GM21447 (cell line): ENCODE results near the gene EML4.
A peak's percentile ranks its signal among the peaks of the same experiment; 100 is the strongest.
"Not testable (repeated sequence)": the region's sequence is repeated elsewhere in the genome, so short reads cannot be mapped to it uniquely, and the experiment has no call there.

Experiments
- ATAC-seq: cut with Tn5 transposase; IDR thresholded peaks from one replicate; pipeline ENCODE4 v1.9.1; 2021; ENCODE audit not compliant: unreplicated experiment

Gene EML4, protein sequence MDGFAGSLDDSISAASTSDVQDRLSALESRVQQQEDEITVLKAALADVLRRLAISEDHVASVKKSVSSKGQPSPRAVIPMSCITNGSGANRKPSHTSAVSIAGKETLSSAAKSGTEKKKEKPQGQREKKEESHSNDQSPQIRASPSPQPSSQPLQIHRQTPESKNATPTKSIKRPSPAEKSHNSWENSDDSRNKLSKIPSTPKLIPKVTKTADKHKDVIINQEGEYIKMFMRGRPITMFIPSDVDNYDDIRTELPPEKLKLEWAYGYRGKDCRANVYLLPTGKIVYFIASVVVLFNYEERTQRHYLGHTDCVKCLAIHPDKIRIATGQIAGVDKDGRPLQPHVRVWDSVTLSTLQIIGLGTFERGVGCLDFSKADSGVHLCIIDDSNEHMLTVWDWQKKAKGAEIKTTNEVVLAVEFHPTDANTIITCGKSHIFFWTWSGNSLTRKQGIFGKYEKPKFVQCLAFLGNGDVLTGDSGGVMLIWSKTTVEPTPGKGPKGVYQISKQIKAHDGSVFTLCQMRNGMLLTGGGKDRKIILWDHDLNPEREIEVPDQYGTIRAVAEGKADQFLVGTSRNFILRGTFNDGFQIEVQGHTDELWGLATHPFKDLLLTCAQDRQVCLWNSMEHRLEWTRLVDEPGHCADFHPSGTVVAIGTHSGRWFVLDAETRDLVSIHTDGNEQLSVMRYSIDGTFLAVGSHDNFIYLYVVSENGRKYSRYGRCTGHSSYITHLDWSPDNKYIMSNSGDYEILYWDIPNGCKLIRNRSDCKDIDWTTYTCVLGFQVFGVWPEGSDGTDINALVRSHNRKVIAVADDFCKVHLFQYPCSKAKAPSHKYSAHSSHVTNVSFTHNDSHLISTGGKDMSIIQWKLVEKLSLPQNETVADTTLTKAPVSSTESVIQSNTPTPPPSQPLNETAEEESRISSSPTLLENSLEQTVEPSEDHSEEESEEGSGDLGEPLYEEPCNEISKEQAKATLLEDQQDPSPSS

DNA sequence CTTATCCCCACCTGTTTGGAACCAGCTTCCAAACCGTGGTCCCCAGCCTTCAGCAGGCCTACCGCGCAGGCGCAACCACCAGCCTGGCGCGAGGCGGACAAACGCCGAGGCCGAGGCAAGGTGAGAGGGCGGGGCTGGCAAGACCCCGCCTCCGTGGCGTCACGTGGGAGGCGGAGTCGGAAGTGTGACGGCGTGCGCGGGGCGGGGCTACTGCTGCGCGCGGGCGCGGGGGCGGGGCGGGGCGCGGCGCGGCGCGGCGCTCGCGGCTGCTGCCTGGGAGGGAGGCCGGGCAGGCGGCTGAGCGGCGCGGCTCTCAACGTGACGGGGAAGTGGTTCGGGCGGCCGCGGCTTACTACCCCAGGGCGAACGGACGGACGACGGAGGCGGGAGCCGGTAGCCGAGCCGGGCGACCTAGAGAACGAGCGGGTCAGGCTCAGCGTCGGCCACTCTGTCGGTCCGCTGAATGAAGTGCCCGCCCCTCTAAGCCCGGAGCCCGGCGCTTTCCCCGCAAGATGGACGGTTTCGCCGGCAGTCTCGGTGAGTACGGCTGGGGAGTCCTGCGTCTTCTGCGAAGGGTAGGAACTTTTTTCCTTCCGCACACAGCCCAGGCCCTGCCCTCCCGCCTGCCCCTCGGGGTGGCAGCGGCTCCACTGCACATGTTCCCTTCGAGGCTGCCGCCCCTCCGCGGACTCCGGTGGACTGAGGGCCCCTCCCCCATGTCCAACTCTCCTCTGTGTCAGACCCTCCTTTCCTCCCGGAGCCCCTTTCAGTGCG is at the start of gene EML4:
TSS of gene EML4 (plus strand) at position 254 of the 774 bp plus-strand sequence. CDS start at position 513, 259 bp downstream.
- ATAC-seq = peak; percentile 75

DNA sequence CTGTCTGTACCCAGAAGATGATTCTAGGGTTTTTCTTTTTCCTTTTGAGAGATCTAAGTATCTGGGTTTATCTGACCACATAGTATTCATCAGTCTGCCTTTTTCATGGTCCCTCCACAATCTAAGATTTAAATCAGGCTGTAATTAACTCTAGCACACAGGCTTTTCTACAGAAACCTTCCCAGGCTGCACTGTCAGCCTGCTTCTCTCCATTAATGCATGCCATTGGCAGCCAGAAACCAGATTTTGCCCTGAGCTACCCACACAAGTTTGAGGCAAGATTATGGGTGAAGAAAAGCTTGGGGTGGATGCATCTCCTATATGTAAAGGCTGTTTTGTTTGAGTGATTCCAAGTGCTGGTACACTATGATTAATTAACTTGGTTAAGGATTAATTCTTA is 45.7 kb upstream of the EML4 start:
- ATAC-seq = no peak

DNA sequence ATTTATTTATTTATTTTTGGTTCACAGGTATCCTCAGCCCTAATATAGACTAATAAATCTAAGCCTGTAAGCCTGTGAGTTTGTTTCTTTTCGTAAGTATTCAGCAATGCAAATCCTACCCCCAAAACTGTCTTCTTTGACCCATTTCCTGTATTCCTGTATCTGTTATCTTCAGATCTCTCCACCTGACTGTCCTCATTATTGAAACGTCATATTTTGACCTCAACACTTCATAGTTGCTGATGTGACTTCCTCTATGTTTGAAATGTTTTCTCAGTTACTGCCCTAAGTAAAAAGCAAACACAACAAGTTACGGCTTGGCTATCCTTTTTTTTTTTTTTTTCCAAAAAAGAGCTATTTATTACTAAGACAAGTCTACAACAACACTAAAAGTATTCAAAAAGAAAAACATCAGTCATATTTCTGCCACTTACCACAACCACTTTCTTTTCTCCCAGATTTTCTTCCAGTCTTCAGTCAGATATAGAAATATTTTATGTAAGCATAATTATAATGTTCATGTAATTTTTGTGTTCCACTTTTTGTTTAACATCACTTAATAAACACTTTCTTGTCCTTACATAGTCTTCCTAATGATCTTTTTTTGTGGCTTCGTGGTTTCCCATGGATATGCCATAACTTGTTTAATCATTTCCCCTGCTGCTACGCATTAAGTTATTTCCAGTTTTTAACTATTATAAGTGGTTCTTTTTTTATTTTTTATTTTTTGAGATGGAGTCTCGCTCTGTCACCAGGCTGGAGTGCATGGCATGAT is 45.0 kb upstream of the EML4 start:
- ATAC-seq = peak; percentile 69

GRCh38 chr2:42125841-42126594 is 43.1 kb upstream of the EML4 start:
- no peak for ATAC-seq

GRCh38 chr2:42126873-42127272 is 42.3 kb upstream of the EML4 start:
- ATAC-seq = not testable (repeated sequence)

GRCh38 chr2:42127425-42128424 is 41.4 kb upstream of the EML4 start:
- peak; percentile 47 for ATAC-seq

DNA sequence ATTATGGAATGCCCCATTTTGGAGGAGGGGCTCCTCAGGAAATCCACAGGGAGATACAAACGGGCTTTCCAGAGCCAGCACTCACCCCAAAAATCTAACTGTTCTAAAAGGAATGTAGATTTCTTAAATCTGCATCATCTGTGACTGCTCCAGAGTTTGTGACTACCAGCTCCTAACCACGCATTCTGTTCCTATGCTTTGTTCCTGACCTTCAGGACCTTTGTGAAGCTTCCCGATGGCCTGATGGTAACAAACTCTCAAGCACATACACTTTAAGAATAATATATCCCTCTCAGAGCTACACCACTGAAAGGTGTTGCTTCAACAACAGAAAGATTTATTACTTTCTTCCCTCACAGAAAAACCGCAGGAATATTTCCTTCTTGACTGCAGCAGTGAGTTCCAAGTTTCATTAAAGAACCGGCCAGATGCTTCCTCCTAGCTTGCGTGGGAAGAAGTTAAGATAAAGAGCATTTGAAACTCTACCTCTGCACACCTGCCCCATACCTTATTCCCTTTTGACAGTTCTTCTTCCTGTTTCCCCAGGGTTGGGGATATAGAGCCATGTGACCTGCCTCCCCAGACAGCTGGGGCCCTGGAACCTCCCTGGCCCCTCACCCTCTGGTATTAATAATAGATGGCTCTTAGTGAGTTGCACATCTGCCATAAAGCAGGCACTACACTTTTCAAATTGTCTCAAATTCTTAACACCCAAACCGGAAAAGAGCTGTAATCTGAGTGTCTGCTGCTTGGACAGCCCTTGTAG is 40.2 kb upstream of the EML4 start:
- ATAC-seq = no peak

GRCh38 chr2:42129487-42129852 is 39.7 kb upstream of the EML4 start:
- ATAC-seq = no peak

- no peak for ATAC-seq
Measured at GRCh38 chr2:42129947-42130346, 39.2 kb upstream of the EML4 start.

- not testable (repeated sequence) for ATAC-seq
Measured at GRCh38 chr2:42130858-42131257, 38.3 kb upstream of the EML4 start.

- peak; percentile 0 for ATAC-seq
Measured at GRCh38 chr2:42132191-42132965, 36.8 kb upstream of the EML4 start.

DNA sequence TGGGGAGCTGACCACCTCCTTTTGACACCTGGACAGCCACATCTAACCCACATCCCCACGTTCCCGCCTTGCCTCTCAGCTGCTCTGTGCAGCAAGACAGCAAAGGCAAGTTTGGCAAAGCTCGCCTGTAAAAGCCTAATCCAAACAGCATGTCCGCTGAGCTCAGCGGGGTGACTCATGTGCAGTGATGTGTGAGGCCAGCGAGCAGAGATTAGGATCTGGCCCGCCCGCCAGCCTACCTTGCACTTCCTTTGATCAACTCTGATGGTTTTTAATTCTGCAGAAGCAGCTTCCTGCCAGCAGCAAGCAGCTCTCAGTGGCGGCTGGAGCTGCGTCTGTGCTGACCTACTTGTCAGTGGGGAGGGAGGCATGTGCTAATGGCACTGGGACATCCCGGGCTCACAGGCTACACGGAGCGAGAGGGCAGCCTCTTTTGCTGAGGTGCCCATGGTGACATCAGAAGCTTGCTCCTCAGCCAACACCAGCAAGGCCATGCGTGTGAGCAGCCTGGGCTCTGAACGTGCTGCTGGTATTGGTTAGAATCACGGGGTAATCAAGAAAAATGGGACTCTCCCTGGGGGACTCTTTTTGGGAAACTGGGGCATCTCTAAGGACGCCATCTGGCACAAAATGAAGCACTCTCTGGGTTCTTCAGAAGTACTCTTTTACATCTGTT is 36.0 kb upstream of the EML4 start:
- ATAC-seq = peak; percentile 82

- no peak for ATAC-seq
Measured at GRCh38 chr2:42133771-42134195, 35.4 kb upstream of the EML4 start.

GRCh38 chr2:42134401-42134932 is 34.7 kb upstream of the EML4 start:
- not testable (repeated sequence) for ATAC-seq

GRCh38 chr2:42135381-42136312 is 33.5 kb upstream of the EML4 start:
- ATAC-seq = no peak
